Mesodermal cell (in vitro differentiated cells): ENCODE measurements around the gene RFX6. TPM values are rescaled to one million over a fixed set of nuclear protein-coding genes. Genes with fewer than 3 reads are reported as not detected.
"Not testable (repeated sequence)": the region's sequence is repeated elsewhere in the genome, so short reads cannot be mapped to it uniquely, and the experiment has no call there.

Source experiments
- H3K27ac ChIP-seq: 2 replicates; pipeline ENCODE4 v1.7.0; 2013; ENCODE audit warnings: mild to moderate bottlenecking, low read depth, low read length, moderate library complexity; ENCODE audit not compliant: severe bottlenecking
- H3K36me3 ChIP-seq: 2 replicates; pipeline ENCODE4 v1.7.1; 2013; ENCODE audit warnings: mild to moderate bottlenecking, low read length, moderate library complexity; ENCODE audit not compliant: control insufficient read depth, insufficient read depth
- H3K4me1 ChIP-seq: one replicate; pipeline ENCODE4 v1.7.1; 2013; ENCODE audit warnings: mild to moderate bottlenecking, low read length; ENCODE audit not compliant: insufficient read depth, control insufficient read depth, poor library complexity, severe bottlenecking
- H3K4me3 ChIP-seq: 2 replicates; pipeline ENCODE4 v1.7.0; 2013; ENCODE audit warnings: low read length, control low read depth, mild to moderate bottlenecking; ENCODE audit not compliant: insufficient read depth, poor library complexity, severe bottlenecking; ENCODE audit errors: extremely low read depth
- H3K9me3 ChIP-seq: 2 replicates; pipeline ENCODE4 v1.7.1; 2013; ENCODE audit warnings: mild to moderate bottlenecking, low read length, moderate library complexity; ENCODE audit not compliant: control insufficient read depth
- WGBS, 2 experiments: methylation state at CpG; one replicate each; pipeline ENCODE4 v1.1.5; 2013; ENCODE audit warnings: missing lambda C conversion rate in 2 of 2; ENCODE audit not compliant: insufficient coverage in 2 of 2; 5-methylcytosine and 5-hydroxymethylcytosine counted together
- polyA plus RNA-seq, 2 experiments: library from polyadenylated mRNA; stranded (reverse); fragments of 50-300 nt; gene quantifications; one replicate each; pipeline ENCODE4 v1.2.3, GENCODE V29; 2013

Gene RFX6, protein sequence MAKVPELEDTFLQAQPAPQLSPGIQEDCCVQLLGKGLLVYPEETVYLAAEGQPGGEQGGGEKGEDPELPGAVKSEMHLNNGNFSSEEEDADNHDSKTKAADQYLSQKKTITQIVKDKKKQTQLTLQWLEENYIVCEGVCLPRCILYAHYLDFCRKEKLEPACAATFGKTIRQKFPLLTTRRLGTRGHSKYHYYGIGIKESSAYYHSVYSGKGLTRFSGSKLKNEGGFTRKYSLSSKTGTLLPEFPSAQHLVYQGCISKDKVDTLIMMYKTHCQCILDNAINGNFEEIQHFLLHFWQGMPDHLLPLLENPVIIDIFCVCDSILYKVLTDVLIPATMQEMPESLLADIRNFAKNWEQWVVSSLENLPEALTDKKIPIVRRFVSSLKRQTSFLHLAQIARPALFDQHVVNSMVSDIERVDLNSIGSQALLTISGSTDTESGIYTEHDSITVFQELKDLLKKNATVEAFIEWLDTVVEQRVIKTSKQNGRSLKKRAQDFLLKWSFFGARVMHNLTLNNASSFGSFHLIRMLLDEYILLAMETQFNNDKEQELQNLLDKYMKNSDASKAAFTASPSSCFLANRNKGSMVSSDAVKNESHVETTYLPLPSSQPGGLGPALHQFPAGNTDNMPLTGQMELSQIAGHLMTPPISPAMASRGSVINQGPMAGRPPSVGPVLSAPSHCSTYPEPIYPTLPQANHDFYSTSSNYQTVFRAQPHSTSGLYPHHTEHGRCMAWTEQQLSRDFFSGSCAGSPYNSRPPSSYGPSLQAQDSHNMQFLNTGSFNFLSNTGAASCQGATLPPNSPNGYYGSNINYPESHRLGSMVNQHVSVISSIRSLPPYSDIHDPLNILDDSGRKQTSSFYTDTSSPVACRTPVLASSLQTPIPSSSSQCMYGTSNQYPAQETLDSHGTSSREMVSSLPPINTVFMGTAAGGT
- polyA plus RNA-seq (2013, experiment 1 of 2), result not detected
- polyA plus RNA-seq (2013, experiment 2 of 2), result 0.10 TPM

DNA sequence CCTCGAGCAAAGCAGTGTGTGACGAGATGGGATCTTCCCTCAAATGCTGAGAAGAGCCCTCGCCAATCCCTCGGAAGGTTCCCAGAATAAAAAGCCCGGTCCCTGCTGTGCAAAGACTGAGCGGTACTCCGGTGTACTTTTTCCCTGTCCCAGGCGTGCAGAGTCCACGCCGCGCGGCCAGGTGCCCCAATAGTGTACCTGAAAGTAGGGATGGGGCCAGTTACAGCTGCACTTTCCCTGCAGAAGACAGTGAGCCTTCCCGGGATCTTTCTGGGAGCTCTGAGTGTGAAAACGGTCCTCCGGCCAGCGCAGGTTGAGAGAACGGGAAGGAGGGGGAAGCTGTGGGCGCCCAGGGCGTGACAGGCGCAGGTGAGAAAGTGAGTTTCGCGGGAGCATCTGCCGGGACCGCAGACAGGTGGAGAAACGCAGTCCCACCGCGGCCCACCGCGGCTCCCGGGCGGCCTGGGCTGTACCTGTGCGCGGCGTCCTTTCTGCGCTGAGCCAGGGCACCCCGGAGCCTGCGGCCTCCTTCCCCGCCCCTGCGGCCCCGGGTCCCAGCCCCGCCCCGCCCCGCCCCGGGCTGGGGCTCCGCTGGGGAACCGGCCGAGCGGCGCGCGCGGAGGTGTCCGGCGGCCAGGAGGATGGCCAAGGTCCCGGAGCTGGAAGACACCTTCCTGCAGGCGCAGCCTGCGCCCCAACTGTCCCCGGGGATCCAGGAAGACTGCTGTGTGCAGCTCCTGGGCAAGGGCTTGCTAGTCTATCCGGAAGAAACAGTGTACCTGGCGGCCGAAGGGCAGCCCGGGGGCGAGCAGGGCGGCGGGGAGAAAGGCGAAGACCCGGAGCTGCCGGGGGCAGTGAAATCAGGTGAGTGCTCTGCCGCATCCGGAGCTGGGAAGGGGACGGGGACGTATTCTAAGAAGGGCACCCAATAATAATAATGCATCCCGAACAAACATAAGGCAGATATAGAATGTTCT is at the start of gene RFX6:
RFX6 (plus strand) TSS at position 608 of the 977 bp plus-strand sequence; CDS start at position 642, 34 bp downstream.
- H3K36me3 ChIP-seq, result no peaks in the 10 kb centered on the region
- 1% methylated on average over 42 to 44 of the region's 73 CpGs for WGBS, 2 experiments
- peaks cover 6% of the 10 kb centered on the region for H3K9me3 ChIP-seq
- H3K4me3 ChIP-seq, result peak within 1 kb of the TSS; percentile 7
- no peaks in the 10 kb centered on the region for H3K4me1 ChIP-seq
- H3K27ac ChIP-seq, result no peak within 1 kb of the TSS

DNA sequence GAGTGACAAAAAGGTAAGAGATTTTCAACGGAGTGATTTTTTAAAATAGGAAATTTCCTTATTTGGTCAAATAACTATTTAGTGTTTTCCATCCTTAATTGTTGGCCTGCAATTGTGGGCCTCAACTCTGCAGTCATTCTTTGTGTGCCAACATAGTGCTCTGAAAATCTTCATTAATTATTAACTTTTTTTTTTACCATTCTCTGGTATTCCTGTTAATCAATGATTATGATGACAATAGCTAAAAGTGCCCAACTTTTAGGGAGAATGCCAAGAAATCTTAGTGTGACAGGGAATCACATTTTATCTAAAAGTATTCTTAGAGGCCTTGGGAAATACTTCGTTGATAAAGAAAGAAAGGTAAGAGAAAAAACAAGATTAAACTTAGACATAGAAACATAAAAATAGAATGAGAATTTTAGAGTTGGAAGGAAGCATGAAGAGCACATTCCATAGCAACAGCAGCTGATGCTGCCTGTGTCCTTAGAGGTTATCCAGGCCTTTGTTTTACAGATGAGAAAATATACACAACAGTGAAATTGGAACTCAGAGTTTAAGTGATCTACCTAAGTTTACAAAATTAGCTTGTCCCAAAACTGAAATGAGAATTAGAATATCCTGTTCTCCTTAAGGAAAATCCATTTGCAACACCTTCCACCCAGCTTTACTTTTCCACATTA is 49.3 kb upstream of the RFX6 start:
- WGBS, 2 experiments, result no CpG with 5 or more reads among the region's 2 CpGs
- no peaks in the 10 kb centered on the region for H3K4me1 ChIP-seq
- H3K4me3 ChIP-seq, result no peak overlapping the region
- peaks cover 10% of the 10 kb centered on the region for H3K9me3 ChIP-seq
- H3K36me3 ChIP-seq, result no peaks in the 10 kb centered on the region
- no peak overlapping the region for H3K27ac ChIP-seq

DNA sequence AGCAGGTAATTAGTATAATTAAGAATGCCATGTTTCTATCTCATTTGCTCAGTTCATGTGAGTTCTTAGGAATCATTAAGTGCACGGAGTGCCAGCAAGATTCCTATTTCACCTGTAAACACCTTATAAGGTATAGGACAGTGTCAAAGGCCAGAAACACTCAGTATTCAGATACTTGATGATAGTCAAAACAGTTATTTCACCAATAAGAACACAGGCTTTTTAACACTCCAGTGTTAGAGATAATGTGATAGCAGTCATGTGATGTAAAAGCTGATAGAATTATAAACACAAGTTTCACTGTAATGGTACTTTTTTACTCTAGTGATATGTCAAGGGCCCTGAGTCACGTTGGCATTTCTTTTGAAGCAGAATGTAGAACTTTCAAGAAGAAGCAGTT is 48.1 kb upstream of the RFX6 start, which contains the start of gene GPRC6A:
GPRC6A (minus strand) TSS at position 101 of the 400 bp plus-strand sequence; CDS start at position 31, 70 bp downstream.
- H3K27ac ChIP-seq, result no peak within 1 kb of the TSS
- H3K9me3 ChIP-seq, result no peaks in the 10 kb centered on the region
- 100% methylated on average over 1 of the region's 2 CpGs; no CpG with 5 or more reads in 1 of the 2 experiments for WGBS, 2 experiments
- no peaks in the 10 kb centered on the region for H3K36me3 ChIP-seq
- no peak within 1 kb of the TSS for H3K4me3 ChIP-seq
- H3K4me1 ChIP-seq, result no peaks in the 10 kb centered on the region

DNA sequence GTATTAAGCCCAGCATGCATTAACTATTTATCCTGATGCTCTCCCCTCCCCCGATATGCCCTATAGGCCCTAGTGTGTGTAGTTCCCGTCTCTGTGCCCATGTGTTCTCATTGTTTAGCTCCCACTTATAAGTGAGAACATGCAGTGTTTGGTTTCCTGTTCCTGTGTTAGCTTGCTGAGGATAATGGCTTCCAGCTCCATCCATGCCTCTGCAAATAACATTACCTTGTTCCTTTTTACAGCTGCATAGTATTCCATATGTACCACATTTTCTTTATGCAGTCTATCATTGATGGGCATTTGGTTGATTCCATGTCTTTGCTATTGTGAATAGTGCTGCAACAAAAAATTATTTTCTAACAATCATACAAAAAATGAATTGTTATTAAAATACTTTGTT is 42.5 kb upstream of the RFX6 start:
- not testable (repeated sequence) for H3K9me3 ChIP-seq, H3K36me3 ChIP-seq, H3K27ac ChIP-seq, H3K4me1 ChIP-seq, H3K4me3 ChIP-seq
- WGBS, 2 experiments, result 70% methylated on average over 2 of the region's 2 CpGs; no CpG with 5 or more reads in 1 of the 2 experiments

DNA sequence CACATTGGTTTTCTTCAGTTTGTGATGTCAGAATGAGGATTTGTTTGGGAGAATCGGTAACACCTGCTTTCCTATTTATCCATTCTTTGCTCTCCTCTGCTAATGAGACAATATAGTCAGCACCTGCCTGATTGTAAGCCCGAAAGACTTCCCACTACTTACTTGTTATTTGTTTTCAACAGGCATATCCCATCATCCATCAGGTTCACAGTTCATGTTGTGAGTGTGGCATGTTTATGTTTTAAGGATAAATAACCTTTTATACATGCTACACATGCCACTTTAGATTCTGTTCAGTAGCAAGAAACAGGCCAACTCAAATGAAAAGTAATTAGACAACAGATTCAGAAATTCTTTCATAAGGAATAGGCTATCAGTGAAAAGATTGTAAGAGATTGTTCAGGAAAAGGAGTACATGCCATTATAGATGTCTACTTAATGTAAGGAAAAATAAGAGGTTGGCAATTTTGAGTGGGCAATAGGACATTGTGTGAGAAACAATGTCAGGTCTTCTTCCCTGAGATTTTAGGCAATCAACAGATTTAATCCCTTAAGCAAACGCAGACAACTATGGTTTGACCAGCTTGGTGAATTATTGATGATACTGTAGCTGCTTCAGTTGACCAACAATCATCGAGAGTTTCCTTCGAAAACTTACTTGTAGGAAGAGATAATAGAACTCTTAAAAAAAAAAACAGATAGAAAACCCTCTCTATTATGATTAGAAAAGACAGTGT is 40.3 kb upstream of the RFX6 start:
- H3K27ac ChIP-seq, result no peak overlapping the region
- H3K4me3 ChIP-seq, result no peak overlapping the region
- no peaks in the 10 kb centered on the region for H3K36me3 ChIP-seq
- no peaks in the 10 kb centered on the region for H3K9me3 ChIP-seq
- WGBS, 2 experiments, result 83 to 100% methylated on average over 1 of the region's 5 CpGs
- H3K4me1 ChIP-seq, result no peaks in the 10 kb centered on the region

DNA sequence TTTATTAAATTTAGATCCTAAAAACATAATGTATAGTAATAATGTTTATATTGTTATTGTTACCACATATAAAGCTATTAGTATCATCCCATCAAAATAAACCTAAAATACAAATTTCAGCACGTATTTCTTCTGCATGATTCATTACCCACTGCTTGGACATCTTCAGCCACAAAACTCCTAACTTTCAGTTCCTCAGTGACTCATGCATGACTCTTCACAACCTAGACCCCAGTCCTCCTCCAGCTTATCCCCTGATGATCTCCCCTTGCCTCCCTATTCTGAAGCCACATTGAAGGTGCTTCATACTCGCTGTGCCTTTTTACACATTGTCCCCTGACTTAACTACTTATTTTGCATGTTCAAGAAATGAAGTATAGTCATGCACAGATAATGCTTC is 37.0 kb upstream of the RFX6 start:
- H3K9me3 ChIP-seq, result no peaks in the 10 kb centered on the region
- WGBS, 2 experiments, result 64 to 100% methylated on average over 1 of the region's 2 CpGs

DNA sequence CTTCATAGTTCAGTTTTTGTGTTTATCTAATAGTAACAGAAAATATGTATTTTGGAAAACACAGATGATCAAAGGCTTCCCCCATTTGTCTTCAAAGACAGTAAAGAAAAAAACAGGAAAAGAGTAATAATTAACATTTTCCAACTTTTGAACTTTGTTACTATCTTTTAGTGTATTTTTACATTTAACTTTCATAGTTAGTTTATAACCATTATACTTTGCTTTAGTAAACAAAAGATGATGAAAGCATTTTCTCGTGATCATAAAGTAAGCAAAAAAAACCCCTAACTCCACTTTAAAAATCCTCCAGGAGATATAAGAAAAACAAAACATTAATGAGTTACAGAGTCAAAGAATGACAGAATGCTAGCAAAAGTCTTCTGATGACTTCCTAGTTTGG is 34.6 kb upstream of the RFX6 start:
- Histone ChIP-seq H3K27ac (no peak overlapping the region), H3K9me3 (no peaks in the 10 kb centered on the region), H3K4me3 (no peak overlapping the region), H3K4me1 (no peaks in the 10 kb centered on the region), H3K36me3 (no peaks in the 10 kb centered on the region)
- no CpG with 5 or more reads among the region's 1 CpG for WGBS, 2 experiments

More for the DNA sequence above, 37.0 kb upstream of the RFX6 start:
- no peaks in the 10 kb centered on the region for H3K4me1 ChIP-seq
- no peak overlapping the region for H3K27ac ChIP-seq
- H3K4me3 ChIP-seq, result no peak overlapping the region
- H3K36me3 ChIP-seq, result no peaks in the 10 kb centered on the region

DNA sequence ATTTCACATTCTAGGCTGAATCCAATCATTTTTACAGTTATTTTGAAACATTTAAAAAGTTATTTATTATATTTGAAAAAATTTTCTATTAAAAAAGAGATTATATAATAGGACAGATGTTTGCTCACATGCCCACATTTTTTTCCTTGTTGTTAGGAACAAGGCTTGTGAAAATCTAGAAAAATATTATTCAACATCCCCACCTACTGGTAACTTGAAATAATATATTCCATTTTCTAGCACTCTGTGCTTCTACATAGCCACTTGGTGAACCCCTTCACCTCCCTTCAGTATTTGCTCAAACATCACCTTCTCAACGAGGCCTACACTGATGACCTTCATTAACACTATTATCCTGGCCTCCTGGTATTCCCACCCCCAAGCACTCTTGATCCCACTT is 29.8 kb upstream of the RFX6 start:
- 40% methylated on average over 1 of the region's 1 CpG; no CpG with 5 or more reads in 1 of the 2 experiments for WGBS, 2 experiments
- Histone ChIP-seq H3K4me1 (no peaks in the 10 kb centered on the region), H3K36me3 (no peaks in the 10 kb centered on the region), H3K4me3 (no peak overlapping the region), H3K9me3 (no peaks in the 10 kb centered on the region), H3K27ac (no peak overlapping the region)

DNA sequence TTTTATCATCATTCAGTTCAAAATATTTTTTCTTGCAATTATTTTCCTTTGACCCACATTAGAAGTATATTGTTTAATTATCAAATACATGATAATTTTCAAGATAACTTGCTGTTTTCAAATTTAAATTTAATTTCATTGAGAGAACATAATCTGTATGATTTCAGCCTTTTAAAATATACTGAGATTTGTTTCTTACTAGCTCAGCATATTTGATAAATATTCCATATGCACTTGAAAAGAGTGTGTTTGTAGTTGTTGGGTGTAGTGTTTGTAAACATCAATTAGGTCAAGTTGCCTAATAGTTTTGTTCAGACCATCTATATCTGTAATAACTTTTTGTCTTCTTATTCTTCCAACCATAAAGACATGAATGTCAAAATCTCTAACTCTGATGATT is 19.0 kb upstream of the RFX6 start:
- no peaks in the 10 kb centered on the region for H3K36me3 ChIP-seq
- H3K27ac ChIP-seq, result no peak overlapping the region
- no peak overlapping the region for H3K4me3 ChIP-seq
- H3K9me3 ChIP-seq, result peaks cover 18% of the 10 kb centered on the region
- H3K4me1 ChIP-seq, result no peaks in the 10 kb centered on the region
